Activated CD4-positive, alpha-beta T cell treated with anti-CD3 and anti-CD28 coated beads, Interleukin-2, amount 50 U/mL, for 4 hours (primary cell): ENCODE data around the gene GALM.
"Not testable (repeated sequence)": the region's sequence is repeated elsewhere in the genome, so short reads cannot be mapped to it uniquely, and the experiment has no call there.

ENCODE experiments used
- DNase-seq, 2 experiments: peaks; one replicate each; pipeline ENCODE4 v3.0.0-alpha.2; 2020

Gene GALM

GRCh38 chr2:38713338-38713737, 47.4 kb downstream of the GALM start:
- no peak for DNase-seq

GRCh38 chr2:38714941-38715340, 49.0 kb downstream of the GALM start:
- not testable (repeated sequence) for DNase-seq

- DNase-seq: no peak
Observed at GRCh38 chr2:38716185-38716584, 50.3 kb downstream of the GALM start.

GRCh38 chr2:38718601-38719000, 52.7 kb downstream of the GALM start:
- no peak for DNase-seq

GRCh38 chr2:38719706-38720105, 53.8 kb downstream of the GALM start:
- no peak for DNase-seq

GRCh38 chr2:38720613-38721241, 54.8 kb downstream of the GALM start:
- no peak for DNase-seq

- DNase-seq: peak; percentile 37 to 47
Observed at GRCh38 chr2:38722271-38723061, 56.6 kb downstream of the GALM start.

GRCh38 chr2:38723173-38723572, 57.3 kb downstream of the GALM start:
- DNase-seq: no peak

- DNase-seq: no peak
Observed at GRCh38 chr2:38727661-38728060, 61.7 kb downstream of the GALM start.

- DNase-seq: no peak
Observed at GRCh38 chr2:38728694-38729093, 62.8 kb downstream of the GALM start.

- DNase-seq: no peak
Observed at GRCh38 chr2:38731090-38731489, 65.2 kb downstream of the GALM start.

- no peak for DNase-seq
Observed at GRCh38 chr2:38731684-38732221, 65.8 kb downstream of the GALM start.

GRCh38 chr2:38733300-38733971, 67.5 kb downstream of the GALM start:
- DNase-seq: no peak

GRCh38 chr2:38734299-38735058, 68.6 kb downstream of the GALM start:
- DNase-seq: no peak

GRCh38 chr2:38735999-38736320, 70.0 kb downstream of the GALM start:
- DNase-seq: no peak

- not testable (repeated sequence) for DNase-seq
Observed at GRCh38 chr2:38737000-38737698, 71.2 kb downstream of the GALM start.

- no peak for DNase-seq
Observed at GRCh38 chr2:38737925-38738324, 72.0 kb downstream of the GALM start.

- no peak for DNase-seq
Observed at GRCh38 chr2:38739524-38739923, 73.6 kb downstream of the GALM start.

GRCh38 chr2:38740851-38741731, 75.2 kb downstream of the GALM start:
- DNase-seq: peak in 1 of 2 experiments; percentile 15

- no peak for DNase-seq
Observed at GRCh38 chr2:38742797-38743559, 77.1 kb downstream of the GALM start.
